ENCODE results near the gene LEMD1. TPM values are rescaled to one million over a fixed set of nuclear protein-coding genes. Genes with fewer than 3 reads are reported as not detected.

Gene LEMD1
- total RNA-seq, 2 experiments from 2014 or later = not detected

GRCh38 chr1:205359771-205360565 lies 61.9 kb downstream of the LEMD1 start:
- Histone ChIP-seq H3K9me3 (ENCODE audit: control insufficient read depth in 1 of 2, insufficient read depth in 1 of 2, low read length in 2 of 2) (no peaks in the 10 kb centered on the region), H3K27me3 (ENCODE audit: control insufficient read depth in 1 of 2, insufficient read depth in 2 of 2, low read length in 2 of 2) (peaks cover 6 to 11% of the 10 kb centered on the region in 2 experiments), H3K4me1 (ENCODE audit: insufficient read depth, low read length) (no peaks in the 10 kb centered on the region), H3K36me3 (ENCODE audit: insufficient read depth, low read length) (no peaks in the 10 kb centered on the region), H3K27ac (ENCODE audit: low read depth in 1 of 2, low read length in 2 of 2) (no peak overlapping the region), H3K4me3 (ENCODE audit: low read length) (no peak overlapping the region)
- ChIA-PET POLR2A (no interaction called here), CTCF (no interaction called here)
- intact Hi-C loops (cut with DNase I, micrococcal nuclease) = loop anchor here in 1 of 2 experiments (5.0 kb wide), 1 partner anchor 72 kb away; no protein-coding TSS in a partner anchor
- Mint-ChIP-seq H3K27ac (no peak overlapping the region), H3K4me1 (ENCODE audit: low read depth) (no peaks in the 10 kb centered on the region), H3K36me3 (ENCODE audit: low read depth) (no peaks in the 10 kb centered on the region), H3K4me3 (no peak overlapping the region), H3K27me3 (peaks cover 11% of the 10 kb centered on the region), H3K9me3 (no peaks in the 10 kb centered on the region)
- DNase-seq (no peak), ATAC-seq (ENCODE audit: poor library complexity) (no peak)
- no peak for TF ChIP-seq CTCF (IDR thresholded peaks at IDR 0.05)

- no peaks in the 10 kb centered on the region for H3K4me1 Mint-ChIP-seq (ENCODE audit: low read depth)
- ChIA-PET CTCF (no interaction called here), POLR2A (no interaction called here)
- Histone ChIP-seq H3K27me3 (ENCODE audit: control insufficient read depth in 1 of 2, insufficient read depth in 2 of 2, low read length in 2 of 2) (peaks cover 6 to 11% of the 10 kb centered on the region in 2 experiments), H3K4me3 (ENCODE audit: low read length) (no peak overlapping the region), H3K36me3 (ENCODE audit: insufficient read depth, low read length) (no peaks in the 10 kb centered on the region), H3K9me3 (ENCODE audit: control insufficient read depth in 1 of 2, insufficient read depth in 1 of 2, low read length in 2 of 2) (no peaks in the 10 kb centered on the region), H3K27ac (ENCODE audit: low read depth in 1 of 2, low read length in 2 of 2) (no peak overlapping the region), H3K4me1 (ENCODE audit: insufficient read depth, low read length) (no peaks in the 10 kb centered on the region)
- intact Hi-C loops (cut with DNase I, micrococcal nuclease) = loop anchor here in 1 of 2 experiments (5.0 kb wide), 1 partner anchor 74 kb away; no protein-coding TSS in a partner anchor
- H3K9me3 Mint-ChIP-seq = no peaks in the 10 kb centered on the region
- no peaks in the 10 kb centered on the region for H3K36me3 Mint-ChIP-seq (ENCODE audit: low read depth)
- ATAC-seq (ENCODE audit: poor library complexity) = no peak
- DNase-seq = no peak
- peaks cover 16% of the 10 kb centered on the region for H3K27me3 Mint-ChIP-seq
- no peak overlapping the region for H3K27ac Mint-ChIP-seq
- TF ChIP-seq CTCF (IDR thresholded peaks at IDR 0.05) = no peak
- H3K4me3 Mint-ChIP-seq = no peak overlapping the region
Observed at GRCh38 chr1:205358579-205358978, 63.3 kb downstream of the LEMD1 start.

- DNase-seq (no peak), ATAC-seq (ENCODE audit: poor library complexity) (no peak)
- Mint-ChIP-seq H3K27ac (no peak overlapping the region), H3K27me3 (peaks cover 16% of the 10 kb centered on the region), H3K4me1 (ENCODE audit: low read depth) (no peaks in the 10 kb centered on the region), H3K9me3 (no peaks in the 10 kb centered on the region), H3K36me3 (ENCODE audit: low read depth) (no peaks in the 10 kb centered on the region), H3K4me3 (no peak overlapping the region)
- H3K4me1 ChIP-seq (ENCODE audit: insufficient read depth, low read length) = no peaks in the 10 kb centered on the region
- no peak overlapping the region for H3K4me3 ChIP-seq (ENCODE audit: low read length)
- intact Hi-C loops (cut with DNase I, micrococcal nuclease) = loop anchor here in 1 of 2 experiments (5.0 kb wide), 1 partner anchor 75 kb away; no protein-coding TSS in a partner anchor
- peaks cover 6 to 11% of the 10 kb centered on the region in 2 experiments for H3K27me3 ChIP-seq (ENCODE audit: control insufficient read depth in 1 of 2, insufficient read depth in 2 of 2, low read length in 2 of 2)
- no peak overlapping the region for H3K27ac ChIP-seq (ENCODE audit: low read depth in 1 of 2, low read length in 2 of 2)
- H3K36me3 ChIP-seq (ENCODE audit: insufficient read depth, low read length) = no peaks in the 10 kb centered on the region
- TF ChIP-seq CTCF (IDR thresholded peaks at IDR 0.05) = no peak
- ChIA-PET POLR2A (no interaction called here), CTCF (interaction anchor here (1.1 kb wide), 1 partner anchor 167 kb away, joined by 3 read pairs; no protein-coding TSS in a partner anchor)
- H3K9me3 ChIP-seq (ENCODE audit: control insufficient read depth in 1 of 2, insufficient read depth in 1 of 2, low read length in 2 of 2) = no peaks in the 10 kb centered on the region
Observed at GRCh38 chr1:205357567-205357966, 64.3 kb downstream of the LEMD1 start.

Data from CD4-positive, alpha-beta T cell (primary cell).